ENCODE data around the gene ATL3. TPM values are rescaled to one million over a fixed set of nuclear protein-coding genes. Genes with fewer than 3 reads are reported as not detected.
A peak's percentile ranks its signal among the peaks of the same experiment; 100 is the strongest.
"Not testable (repeated sequence)": the region's sequence is repeated elsewhere in the genome, so short reads cannot be mapped to it uniquely, and the experiment has no call there.

ATL3 gene
- total RNA-seq: 100 to 1,000 TPM; 208 to 264 TPM
- long read RNA-seq, donor 1, full-length matches to known transcripts: 18 of 51 reads
- long read RNA-seq, donor 1, partial matches to known transcripts: 3 of 51 reads
- long read RNA-seq, donor 1, other reads (novel, unspliced or antisense): 30 of 51 reads
- long read RNA-seq, donor 2, full-length matches to known transcripts: 37 of 85 reads
- long read RNA-seq, donor 2, partial matches to known transcripts: 5 of 85 reads
- long read RNA-seq, donor 2, other reads (novel, unspliced or antisense): 43 of 85 reads

DNA sequence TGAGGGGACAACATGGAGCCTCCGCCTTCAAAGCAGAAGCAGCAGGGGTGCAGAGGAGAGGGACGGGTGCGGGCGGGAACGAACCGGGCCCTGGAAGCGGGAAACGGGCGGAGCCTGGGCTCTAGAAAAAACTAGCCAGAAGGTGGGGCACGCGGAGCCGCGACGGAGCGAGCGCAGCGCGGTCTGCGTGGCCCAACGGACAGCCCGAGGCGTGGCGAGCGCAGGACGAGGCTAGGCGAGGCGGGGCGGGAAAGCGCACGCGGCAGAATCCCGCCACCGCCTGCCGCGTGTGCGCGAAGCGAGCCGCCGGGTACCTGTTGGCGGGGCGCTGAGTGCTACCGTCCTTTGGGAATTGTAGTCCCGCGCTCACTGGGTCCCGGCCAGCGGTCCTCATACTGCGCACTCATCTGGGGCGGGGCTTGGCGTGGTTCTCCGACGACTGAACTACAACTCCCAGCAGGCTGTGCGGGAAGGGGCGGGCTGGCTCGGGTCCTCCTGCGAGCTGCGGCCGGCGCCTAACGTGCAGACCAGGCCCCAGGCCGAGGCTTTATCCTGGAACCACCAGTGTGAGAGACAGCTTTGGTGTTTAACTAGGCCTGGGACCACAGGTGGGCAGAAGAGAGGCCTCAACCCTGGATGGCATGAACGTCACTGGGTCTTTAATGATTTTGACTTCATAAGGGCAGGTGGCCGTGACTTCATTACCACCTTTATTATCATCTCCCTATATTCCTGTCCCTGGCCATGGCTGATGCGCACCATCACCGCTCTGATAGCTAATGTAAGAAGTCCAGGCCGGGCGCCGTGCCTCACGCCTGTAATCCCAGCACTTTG lies at the start of gene ATL3:
Gene ATL3 (minus strand): TSS at position 55 of the 834 bp plus-strand sequence. CDS start 41 bp downstream, at position 14.
- peak; percentile 99 for DNase-seq (ENCODE audit: low spot score)
- intact Hi-C loops (cut with DNase I): no loop called here

- intact Hi-C loops (cut with DNase I): no loop called here
- no peak for DNase-seq (ENCODE audit: low spot score)
These were observed 49.4 kb upstream of the ATL3 start for GRCh38 chr11:63720611-63721010.

GRCh38 chr11:63719987-63720386 lies 48.8 kb upstream of the ATL3 start:
- intact Hi-C loops (cut with DNase I): no loop called here

GRCh38 chr11:63719001-63719400 lies 47.8 kb upstream of the ATL3 start:
- intact Hi-C loops (cut with DNase I): no loop called here
- no peak for DNase-seq (ENCODE audit: low spot score)

More at GRCh38 chr11:63719987-63720386, 48.8 kb upstream of the ATL3 start:
- no peak for DNase-seq (ENCODE audit: low spot score)

GRCh38 chr11:63716046-63716445 lies 44.9 kb upstream of the ATL3 start:
- intact Hi-C loops (cut with DNase I): no loop called here

GRCh38 chr11:63713766-63714165 lies 42.6 kb upstream of the ATL3 start:
- intact Hi-C loops (cut with DNase I): no loop called here
- DNase-seq (ENCODE audit: low spot score): no peak

More at GRCh38 chr11:63716046-63716445, 44.9 kb upstream of the ATL3 start:
- no peak for DNase-seq (ENCODE audit: low spot score)

DNA sequence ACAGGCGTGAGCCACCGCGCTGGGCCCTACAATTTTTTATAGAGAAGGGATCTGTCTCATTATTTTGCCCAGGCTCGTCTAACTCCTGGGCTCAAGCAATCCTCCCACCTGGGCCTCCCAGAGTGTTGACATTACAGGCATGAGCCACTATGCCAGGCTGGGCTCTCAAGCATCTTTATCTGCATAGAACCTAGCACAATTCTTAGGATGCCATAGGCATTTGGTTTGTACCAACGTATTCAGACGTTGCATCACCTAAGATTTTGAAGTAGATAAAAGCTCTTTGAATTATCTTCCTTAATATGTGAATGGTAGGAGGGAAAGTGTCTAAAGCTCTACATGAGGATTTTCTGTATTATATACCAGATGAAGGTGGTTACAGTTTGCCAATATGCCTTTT lies 40.7 kb upstream of the ATL3 start:
- intact Hi-C loops (cut with DNase I): no loop called here
- DNase-seq (ENCODE audit: low spot score): no peak

GRCh38 chr11:63710476-63711217 lies 39.5 kb upstream of the ATL3 start:
- intact Hi-C loops (cut with DNase I): no loop called here

DNA sequence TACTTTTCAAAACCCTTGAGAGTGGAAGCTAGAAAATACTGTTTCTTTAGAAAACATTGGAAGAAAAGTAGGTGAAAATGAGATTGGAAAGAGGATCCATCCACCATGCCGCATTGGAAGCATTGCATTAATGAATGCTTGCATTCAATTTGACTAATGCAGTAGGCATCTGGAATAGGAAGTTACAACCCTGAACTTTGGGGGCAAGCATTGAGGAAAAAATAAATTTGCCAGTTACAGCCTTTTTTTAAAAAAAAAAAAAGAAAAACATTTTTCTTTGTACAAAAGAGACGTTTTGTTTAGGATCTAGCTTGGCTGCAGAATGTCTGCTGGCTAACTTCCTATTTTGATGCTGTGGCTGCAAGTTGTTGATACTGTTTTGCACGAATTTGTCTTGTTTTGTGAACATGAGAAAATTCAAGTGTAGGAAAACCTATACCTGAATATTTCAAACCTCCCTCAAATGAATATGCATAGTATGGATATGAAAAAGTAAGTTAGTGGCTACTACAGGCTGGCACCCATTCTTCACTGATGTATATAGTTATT lies 38.2 kb upstream of the ATL3 start:
- DNase-seq (ENCODE audit: low spot score): no peak
- intact Hi-C loops (cut with DNase I): no loop called here

More at GRCh38 chr11:63710476-63711217, 39.5 kb upstream of the ATL3 start:
- DNase-seq (ENCODE audit: low spot score): no peak

DNA sequence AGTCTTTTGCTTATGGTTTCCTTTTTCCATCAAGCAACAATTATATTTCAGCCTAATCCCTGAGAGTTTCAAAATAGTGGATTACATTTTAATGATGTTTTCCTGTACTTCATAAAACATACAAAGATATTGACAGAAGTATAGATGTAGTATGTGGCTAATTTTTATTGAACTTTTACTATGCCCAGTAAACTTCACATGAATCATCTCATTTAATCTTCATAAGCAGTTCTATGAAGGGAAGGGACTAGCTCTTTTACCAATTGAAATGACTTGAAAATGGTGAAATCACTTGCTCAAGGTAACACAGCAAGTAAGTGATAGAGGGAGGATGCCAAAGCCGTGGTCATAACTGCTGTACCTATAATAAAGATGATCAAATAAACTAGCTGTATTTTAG lies 37.6 kb upstream of the ATL3 start:
- intact Hi-C loops (cut with DNase I): no loop called here
- no peak for DNase-seq (ENCODE audit: low spot score)

DNA sequence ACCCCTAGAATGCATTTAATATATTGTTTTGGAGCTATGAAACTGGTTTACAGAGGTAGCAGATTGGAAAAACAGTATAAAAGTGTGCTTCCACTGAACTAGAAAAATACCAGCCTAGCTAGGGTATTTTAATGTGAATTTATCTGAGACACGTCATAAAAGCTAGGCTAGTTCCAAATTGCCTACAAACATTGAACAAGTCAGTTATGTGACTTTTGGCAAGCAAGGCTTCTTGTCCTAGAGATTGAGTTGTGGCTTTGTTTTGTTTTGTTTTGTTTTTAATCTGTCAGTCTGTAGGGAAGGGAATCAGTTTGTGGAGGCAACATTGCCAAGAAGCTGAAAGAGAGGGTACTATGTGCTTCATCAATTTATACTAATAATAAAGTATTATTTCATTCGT lies 34.4 kb upstream of the ATL3 start:
- DNase-seq (ENCODE audit: low spot score): no peak
- intact Hi-C loops (cut with DNase I): no loop called here

- intact Hi-C loops (cut with DNase I): loop anchor here in 1 of 2 donors (5.0 kb wide), 1 partner anchor 302 kb away; no protein-coding TSS in a partner anchor
- no peak for DNase-seq (ENCODE audit: low spot score)
These were observed 28.7 kb upstream of the ATL3 start for GRCh38 chr11:63699896-63700295.

DNA sequence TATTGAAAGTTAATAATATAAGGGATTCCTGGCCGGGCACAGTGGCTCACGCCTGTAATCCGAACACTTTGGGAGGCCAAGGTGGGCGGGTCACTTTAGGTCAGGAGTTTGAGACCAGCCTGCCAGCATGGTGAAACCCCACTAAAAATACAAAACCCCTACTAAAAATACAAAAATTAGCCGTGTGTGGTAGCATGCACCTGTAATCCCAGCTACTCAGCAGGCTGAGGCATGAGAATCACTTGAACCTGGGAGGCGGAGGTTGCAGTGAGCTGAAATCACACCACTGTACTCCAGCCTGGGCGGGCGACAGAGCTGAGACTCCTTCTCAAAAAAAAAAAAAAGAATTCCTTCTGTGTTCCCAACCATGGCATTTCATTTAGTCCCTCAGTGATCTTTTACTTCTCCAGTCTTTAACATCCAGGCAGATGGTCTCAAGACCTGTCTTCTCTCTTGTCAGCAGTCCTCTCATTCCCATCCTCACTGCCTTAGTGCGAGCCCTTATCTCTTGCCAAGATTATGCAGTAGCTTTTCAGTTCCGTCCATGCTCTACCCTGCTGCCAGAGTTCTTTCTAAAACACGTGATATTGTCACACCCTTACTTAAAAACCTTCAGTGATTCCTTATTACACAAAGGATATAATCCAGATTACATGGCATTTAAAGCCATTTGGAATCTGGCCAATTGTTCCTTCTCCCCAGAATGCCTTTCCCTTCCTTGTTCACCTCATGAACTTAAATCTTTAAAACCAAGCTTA lies 28.0 kb upstream of the ATL3 start:
- no peak for DNase-seq (ENCODE audit: low spot score)
- intact Hi-C loops (cut with DNase I): loop anchor here in 1 of 2 donors (5.0 kb wide), 1 partner anchor 303 kb away; no protein-coding TSS in a partner anchor

GRCh38 chr11:63694596-63694995 lies 23.4 kb upstream of the ATL3 start:
- no peak for DNase-seq (ENCODE audit: low spot score)
- intact Hi-C loops (cut with DNase I): no loop called here

- no peak for DNase-seq (ENCODE audit: low spot score)
- intact Hi-C loops (cut with DNase I): no loop called here
These were observed 16.7 kb upstream of the ATL3 start for GRCh38 chr11:63687845-63688244.

DNA sequence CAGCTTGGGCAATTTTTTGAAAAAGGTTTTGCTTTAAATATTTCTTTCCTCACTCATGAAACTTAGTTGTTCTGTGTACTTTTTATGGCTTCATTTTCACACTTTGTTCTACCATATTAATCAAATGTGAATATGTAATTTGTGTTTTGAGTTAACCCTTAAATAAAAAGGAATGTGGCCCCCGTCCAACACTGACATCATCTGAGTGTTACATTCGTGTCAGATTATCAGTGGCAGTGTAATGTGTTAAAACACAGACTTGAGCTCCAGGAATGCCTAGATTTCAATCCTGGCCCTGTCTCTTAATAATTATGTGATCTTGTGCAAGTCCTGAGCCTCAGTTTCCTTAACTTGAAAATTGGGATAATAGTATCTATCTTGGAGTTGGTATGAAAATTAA lies 15.8 kb upstream of the ATL3 start:
- no peak for DNase-seq (ENCODE audit: low spot score)
- intact Hi-C loops (cut with DNase I): no loop called here

- intact Hi-C loops (cut with DNase I); DNase-seq (ENCODE audit: low spot score): not testable (repeated sequence)
These were observed 14.1 kb upstream of the ATL3 start for GRCh38 chr11:63685158-63685721.

DNA sequence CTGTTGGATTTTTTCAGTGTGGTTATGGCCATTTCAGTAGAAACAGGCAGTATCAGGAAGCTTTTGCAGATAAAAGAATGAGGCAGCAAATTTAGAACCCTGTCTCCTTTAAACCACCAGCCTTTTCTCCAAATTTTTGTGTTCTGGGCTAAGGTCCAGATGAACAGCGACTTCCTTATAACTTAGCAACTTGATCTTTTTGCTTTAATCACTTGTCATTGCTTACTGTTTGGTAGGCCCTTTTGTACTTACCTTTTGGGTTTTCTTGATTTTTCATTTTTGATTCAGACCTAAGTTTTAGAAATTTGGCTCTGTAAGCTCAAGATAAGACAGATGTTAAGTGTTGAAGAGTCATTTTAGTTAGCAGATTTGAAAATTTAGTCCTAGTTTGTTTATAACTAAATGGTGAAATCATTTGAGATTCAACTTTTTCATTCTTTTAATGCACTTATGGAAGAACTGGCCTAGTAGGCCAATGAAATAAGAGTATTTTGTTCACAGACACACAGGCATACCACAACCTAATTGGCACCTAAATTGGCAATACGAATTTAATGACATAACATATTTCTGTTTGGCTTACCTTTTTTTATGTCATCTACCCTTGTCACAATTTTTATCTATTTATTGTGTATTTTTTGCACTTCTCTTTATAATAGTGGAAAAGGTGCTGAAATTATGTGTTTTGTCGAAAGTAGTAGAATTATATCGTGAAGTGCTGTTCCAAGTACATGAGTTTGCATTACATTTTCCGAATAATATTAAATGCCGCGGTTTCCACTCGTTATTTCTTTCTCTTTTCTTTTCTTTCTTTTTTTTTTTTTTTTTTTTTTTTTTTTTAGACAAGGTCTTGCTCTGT lies 12.2 kb upstream of the ATL3 start:
- intact Hi-C loops (cut with DNase I): no loop called here
- no peak for DNase-seq (ENCODE audit: low spot score)

Data from posterior vena cava (tissue), 2 donors.